Esophagus squamous epithelium (tissue), 5 donors: Measurements from ENCODE around the gene GPRASP3. TPM values are rescaled to one million over a fixed set of nuclear protein-coding genes. Genes with fewer than 3 reads are reported as not detected.
A peak's percentile ranks its signal among the peaks of the same experiment; 100 is the strongest.
"Not testable (repeated sequence)": the region's sequence is repeated elsewhere in the genome, so short reads cannot be mapped to it uniquely, and the experiment has no call there.

Experiments
- DNase-seq: peaks from one replicate; lab custom pipeline; 2025; lab: John Stamatoyannopoulos, UW
- H3K27ac ChIP-seq, 4 donors: fragments of 200-600 bp; sonication (generic); one replicate each; pipeline ENCODE4 v1.5.1; 2016 to 2019; ENCODE audit warnings: mild to moderate bottlenecking in 1 of 4
- H3K27me3 ChIP-seq, 4 donors: fragments of 200-600 bp; sonication (generic); 1 replicate in 3 of 4; 2 replicates in 1 of 4; pipeline versions ENCODE4 v1.5.1 to v1.6.0; 2017 to 2021; ENCODE audit warnings: antibody characterized with exemption in 1 of 4
- H3K36me3 ChIP-seq, 3 donors: fragments of 200-600 bp; sonication (generic); one replicate each; pipeline ENCODE4 v1.5.1; 2016 to 2019
- H3K4me1 ChIP-seq, 3 donors: fragments of 200-600 bp; sonication (generic); one replicate each; pipeline ENCODE4 v1.5.1; 2017 to 2019
- H3K4me3 ChIP-seq, 4 donors: fragments of 200-600 bp; sonication (generic); 1 replicate in 3 of 4; 2 replicates in 1 of 4; pipeline ENCODE4 v1.5.1; 2016 to 2019; ENCODE audit warnings: mild to moderate bottlenecking in 2 of 4, moderate library complexity in 1 of 4
- H3K9me3 ChIP-seq, 3 donors: fragments of 200-600 bp; sonication (generic); one replicate each; pipeline ENCODE4 v1.5.1; 2016 to 2019
- POLR2A ChIP-seq, 4 donors: fragments of 450-650 bp; IDR thresholded peaks; one replicate each; pipeline ENCODE4 v1.6.1; 2017; ENCODE audit warnings: antibody characterized with exemption in 4 of 4, mild to moderate bottlenecking in 4 of 4, moderate library complexity in 3 of 4
- WGBS, 2 donors: methylation state at CpG; one replicate each; pipeline ENCODE4 v1.1.5; 2018; 5-methylcytosine and 5-hydroxymethylcytosine counted together
- intact Hi-C: fragments of 100-400 bp; cut with DNase I; formaldehyde crosslinking; loops from one replicate; pipeline ENCODE4 v1.15.0; 2022
- total RNA-seq, 4 donors: library from RNA; depleted of rRNA; stranded (reverse); fragments of >200 nt; gene quantifications; one replicate each; pipeline ENCODE4 v1.1.0, GENCODE V29; 2016
- TF ChIP-seq, protein P1 (sequence below), 6 experiments: fragments of 450-650 bp in 4 of 6; fragments of 200-600 bp in 2 of 6; sonication (generic) in 2 of 6; IDR thresholded peaks; one replicate each; pipeline ENCODE4 v1.5.1; 2016 to 2019; ENCODE audit warnings: antibody characterized with exemption in 6 of 6, mild to moderate bottlenecking in 4 of 6, moderate library complexity in 4 of 6
- donor health status: DM: yes; HTN: yes; CAD: no.

GPRASP3 gene, protein sequence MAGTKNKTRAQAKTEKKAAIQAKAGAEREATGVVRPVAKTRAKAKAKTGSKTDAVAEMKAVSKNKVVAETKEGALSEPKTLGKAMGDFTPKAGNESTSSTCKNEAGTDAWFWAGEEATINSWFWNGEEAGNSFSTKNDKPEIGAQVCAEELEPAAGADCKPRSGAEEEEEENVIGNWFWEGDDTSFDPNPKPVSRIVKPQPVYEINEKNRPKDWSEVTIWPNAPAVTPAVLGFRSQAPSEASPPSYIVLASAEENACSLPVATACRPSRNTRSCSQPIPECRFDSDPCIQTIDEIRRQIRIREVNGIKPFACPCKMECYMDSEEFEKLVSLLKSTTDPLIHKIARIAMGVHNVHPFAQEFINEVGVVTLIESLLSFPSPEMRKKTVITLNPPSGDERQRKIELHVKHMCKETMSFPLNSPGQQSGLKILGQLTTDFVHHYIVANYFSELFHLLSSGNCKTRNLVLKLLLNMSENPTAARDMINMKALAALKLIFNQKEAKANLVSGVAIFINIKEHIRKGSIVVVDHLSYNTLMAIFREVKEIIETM
- 1 to 10 TPM; 1.4 to 3.8 (median 2.5) TPM for total RNA-seq

DNA sequence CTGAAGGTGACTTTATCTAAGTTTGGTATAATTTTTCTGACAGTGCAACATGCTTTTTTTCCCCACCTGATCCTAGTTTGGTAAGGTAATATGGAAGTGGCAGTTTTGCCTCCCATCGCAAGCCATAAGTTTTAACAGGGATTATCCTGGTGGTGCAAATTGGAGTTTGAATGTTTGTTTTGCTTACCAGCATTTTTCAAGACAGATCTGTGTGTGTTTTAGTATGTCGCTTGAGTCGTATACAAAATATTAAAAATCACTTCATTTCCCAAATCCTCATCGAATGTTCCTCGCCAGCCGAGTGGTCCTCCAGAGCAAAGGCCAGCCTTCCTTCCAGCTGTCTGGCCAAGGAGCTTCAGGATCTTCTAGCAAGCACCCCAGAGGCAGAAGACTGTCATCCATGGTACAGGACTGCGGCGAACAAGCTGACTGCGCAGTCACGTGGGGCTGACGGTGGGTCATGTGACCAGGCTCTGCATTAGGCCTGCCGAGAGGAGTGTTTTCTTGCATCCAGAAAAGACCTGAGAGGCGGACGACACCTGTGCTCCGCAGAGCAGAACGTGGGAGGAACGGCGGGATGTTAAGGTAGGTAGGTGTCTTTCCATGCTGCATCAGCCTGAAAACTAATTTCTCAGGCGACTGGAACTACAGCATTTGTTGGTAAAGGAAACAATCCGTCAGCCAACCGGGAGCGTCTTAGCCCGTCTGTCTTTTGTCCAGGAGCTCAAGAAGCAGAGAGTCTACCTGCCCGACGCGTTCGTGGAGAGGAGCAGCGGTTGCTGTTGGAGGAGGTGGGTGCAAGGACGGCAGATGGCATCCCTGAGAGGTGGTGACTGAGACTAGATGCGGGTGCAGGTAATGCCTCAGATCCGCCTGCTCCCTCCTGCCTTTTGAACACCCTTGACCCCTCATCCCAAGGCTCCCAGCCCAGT is at the start of gene GPRASP3:
GPRASP3 (plus strand) TSS at position 507 of the 932 bp plus-strand sequence. CDS start 28,253 bp downstream, outside the sequence.
- no peak for TF ChIP-seq POLR2A (IDR thresholded peaks at IDR 0.05)
- TF ChIP-seq, protein P1, sequence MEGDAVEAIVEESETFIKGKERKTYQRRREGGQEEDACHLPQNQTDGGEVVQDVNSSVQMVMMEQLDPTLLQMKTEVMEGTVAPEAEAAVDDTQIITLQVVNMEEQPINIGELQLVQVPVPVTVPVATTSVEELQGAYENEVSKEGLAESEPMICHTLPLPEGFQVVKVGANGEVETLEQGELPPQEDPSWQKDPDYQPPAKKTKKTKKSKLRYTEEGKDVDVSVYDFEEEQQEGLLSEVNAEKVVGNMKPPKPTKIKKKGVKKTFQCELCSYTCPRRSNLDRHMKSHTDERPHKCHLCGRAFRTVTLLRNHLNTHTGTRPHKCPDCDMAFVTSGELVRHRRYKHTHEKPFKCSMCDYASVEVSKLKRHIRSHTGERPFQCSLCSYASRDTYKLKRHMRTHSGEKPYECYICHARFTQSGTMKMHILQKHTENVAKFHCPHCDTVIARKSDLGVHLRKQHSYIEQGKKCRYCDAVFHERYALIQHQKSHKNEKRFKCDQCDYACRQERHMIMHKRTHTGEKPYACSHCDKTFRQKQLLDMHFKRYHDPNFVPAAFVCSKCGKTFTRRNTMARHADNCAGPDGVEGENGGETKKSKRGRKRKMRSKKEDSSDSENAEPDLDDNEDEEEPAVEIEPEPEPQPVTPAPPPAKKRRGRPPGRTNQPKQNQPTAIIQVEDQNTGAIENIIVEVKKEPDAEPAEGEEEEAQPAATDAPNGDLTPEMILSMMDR (IDR thresholded peaks at IDR 0.05) = no peak
- Histone ChIP-seq H3K4me1 (peaks cover 0 to 11% (median 0%) of the 10 kb centered on the region in 3 donors), H3K27me3 (no peaks in the 10 kb centered on the region), H3K27ac (peak within 1 kb of the TSS in 2 of 4 donors; percentile 28 to 60), H3K4me3 (peak within 1 kb of the TSS; percentile 28 to 61 (median 44)), H3K36me3 (no peaks in the 10 kb centered on the region), H3K9me3 (no peaks in the 10 kb centered on the region)
- 15 to 52% methylated on average over 4 to 15 of the region's 31 CpGs for WGBS, 2 donors
- intact Hi-C loops = no loop called here
- DNase-seq = no peak

DNA sequence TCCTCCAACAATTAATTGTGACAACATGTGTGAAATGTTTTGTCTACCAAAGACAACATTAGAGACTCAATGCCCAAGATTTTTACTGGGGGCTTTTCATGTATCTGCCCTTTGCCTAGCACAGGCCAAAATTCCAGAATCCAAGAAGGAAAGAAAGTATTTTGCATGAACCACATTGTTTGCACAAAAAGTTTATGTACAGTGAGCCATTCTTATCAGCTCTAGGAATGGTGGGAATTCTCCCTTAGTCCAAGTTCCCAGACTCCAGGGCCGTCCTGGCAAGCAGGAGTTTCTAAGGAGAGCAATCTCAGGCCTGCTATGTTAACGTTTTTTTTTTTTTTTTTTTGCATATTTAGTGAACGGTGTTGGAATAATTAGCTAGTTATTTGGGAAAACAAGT is 47.7 kb upstream of the GPRASP3 start:
- Histone ChIP-seq H3K4me3 (no peak overlapping the region), H3K27me3 (no peaks in the 10 kb centered on the region), H3K27ac (no peak overlapping the region), H3K36me3 (no peaks in the 10 kb centered on the region), H3K4me1 (peaks cover 0 to 9% (median 0%) of the 10 kb centered on the region in 3 donors), H3K9me3 (no peaks in the 10 kb centered on the region)
- no peak for DNase-seq
- intact Hi-C loops = no loop called here
- 31 to 60% methylated on average over 3 of the region's 3 CpGs for WGBS, 2 donors
- TF ChIP-seq, protein P1 (IDR thresholded peaks at IDR 0.05) = no peak
- no peak for TF ChIP-seq POLR2A (IDR thresholded peaks at IDR 0.05)

DNA sequence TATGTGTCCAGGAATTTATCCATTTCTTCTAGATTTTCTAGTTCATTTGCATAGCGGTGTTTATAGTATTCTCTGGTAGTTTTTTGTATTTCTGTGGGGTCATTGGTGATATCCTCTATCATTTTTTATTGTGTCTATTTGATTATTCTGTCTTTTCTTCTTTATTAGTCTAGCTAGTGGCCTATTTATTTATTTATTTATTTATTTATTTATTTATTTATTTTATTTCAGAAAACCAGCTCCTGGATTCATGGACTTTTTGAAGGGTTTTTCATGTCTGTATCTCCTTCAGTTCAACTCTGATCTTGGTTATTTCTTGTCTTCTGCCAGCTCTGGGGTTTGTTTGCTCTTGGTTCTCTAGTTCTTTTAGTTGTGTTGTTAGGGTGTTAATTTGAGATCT is 43.1 kb upstream of the GPRASP3 start:
- H3K4me3 ChIP-seq, H3K36me3 ChIP-seq, H3K27me3 ChIP-seq, H3K4me1 ChIP-seq, intact Hi-C loops, H3K27ac ChIP-seq, DNase-seq: not testable (repeated sequence)
- 53 to 93% methylated on average over 1 of the region's 1 CpG for WGBS, 2 donors
- H3K9me3 ChIP-seq = peaks cover 0 to 11% (median 0%) of the 10 kb centered on the region in 3 donors

DNA sequence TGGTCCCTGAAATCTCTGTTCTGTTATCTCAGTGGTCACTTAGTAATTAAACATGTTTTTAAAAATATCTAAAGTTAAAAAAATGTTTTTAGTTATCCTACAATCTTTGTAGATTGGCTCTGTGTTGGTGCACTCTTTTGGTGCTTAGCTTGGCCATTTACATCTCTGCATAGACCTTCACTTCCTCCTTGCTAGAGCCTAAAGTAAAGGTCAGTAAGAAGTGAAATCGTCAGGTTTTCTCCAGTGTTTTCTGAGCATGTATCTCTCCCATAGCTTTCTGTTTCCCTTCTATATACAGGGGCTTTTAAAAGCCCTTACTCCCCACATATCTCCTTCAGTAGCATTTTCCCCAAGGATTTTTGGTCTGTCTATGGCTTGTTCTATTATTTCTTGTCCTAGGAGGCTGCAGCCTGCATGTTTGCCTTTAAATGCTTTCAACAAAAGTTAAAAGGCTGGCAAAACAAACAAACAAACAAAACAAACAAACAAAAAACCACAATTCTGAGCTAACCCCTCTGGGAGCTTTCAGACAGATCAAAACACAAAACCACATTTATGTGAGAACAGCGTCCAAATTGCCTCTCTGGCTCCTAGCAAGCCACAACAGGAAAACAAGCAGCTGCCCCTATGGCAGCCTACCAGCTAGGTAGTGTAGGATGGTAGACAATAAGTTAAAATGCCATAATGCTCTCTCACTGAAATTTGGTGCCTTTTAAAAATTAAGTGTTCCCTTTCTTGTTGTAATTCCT is 35.6 kb upstream of the GPRASP3 start:
- 32 to 37% methylated on average over 2 of the region's 2 CpGs for WGBS, 2 donors
- Histone ChIP-seq H3K36me3 (no peaks in the 10 kb centered on the region), H3K27me3 (no peaks in the 10 kb centered on the region), H3K4me1 (no peaks in the 10 kb centered on the region), H3K4me3 (no peak overlapping the region), H3K27ac (no peak overlapping the region), H3K9me3 (peaks cover 0 to 19% (median 0%) of the 10 kb centered on the region in 3 donors)
- no peak for DNase-seq
- intact Hi-C loops = no loop called here
- TF ChIP-seq, protein P1 (IDR thresholded peaks at IDR 0.05) = no peak
- TF ChIP-seq POLR2A (IDR thresholded peaks at IDR 0.05) = no peak

DNA sequence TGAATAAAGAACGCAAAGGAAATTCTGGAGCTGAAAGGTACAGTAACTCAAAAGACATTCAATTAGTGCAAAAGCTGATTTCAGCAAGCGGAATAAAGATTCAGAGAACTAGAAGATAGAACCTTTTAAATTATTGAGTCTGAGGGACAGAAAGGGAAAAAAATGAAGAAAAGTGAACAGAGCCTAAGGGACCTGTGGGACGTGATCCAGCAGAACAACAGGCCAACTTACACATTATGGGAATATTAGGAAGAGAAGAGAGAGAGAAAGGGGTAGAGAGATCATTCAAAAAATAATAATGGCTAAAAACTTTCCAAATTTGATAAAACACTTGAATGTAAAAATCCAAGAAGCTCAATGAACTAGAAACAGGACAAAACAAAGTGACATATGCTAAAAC is 25.8 kb upstream of the GPRASP3 start:
- intact Hi-C loops = no loop called here
- Histone ChIP-seq H3K4me3 (no peak overlapping the region), H3K27ac (no peak overlapping the region), H3K27me3 (no peaks in the 10 kb centered on the region), H3K4me1 (no peaks in the 10 kb centered on the region), H3K36me3 (no peaks in the 10 kb centered on the region), H3K9me3 (peaks cover 0 to 7% (median 0%) of the 10 kb centered on the region in 3 donors)
- TF ChIP-seq, protein P1 (IDR thresholded peaks at IDR 0.05) = no peak
- TF ChIP-seq POLR2A (IDR thresholded peaks at IDR 0.05) = no peak
- DNase-seq = no peak
- 88 to 89% methylated on average over 3 of the region's 3 CpGs for WGBS, 2 donors
